ENCODE results near the gene HS3ST1. TPM values are rescaled to one million over a fixed set of nuclear protein-coding genes. Genes with fewer than 3 reads are reported as not detected.

The HS3ST1 gene
- total RNA-seq, 1 experiment from 2014 or later = 0.21 TPM

DNA sequence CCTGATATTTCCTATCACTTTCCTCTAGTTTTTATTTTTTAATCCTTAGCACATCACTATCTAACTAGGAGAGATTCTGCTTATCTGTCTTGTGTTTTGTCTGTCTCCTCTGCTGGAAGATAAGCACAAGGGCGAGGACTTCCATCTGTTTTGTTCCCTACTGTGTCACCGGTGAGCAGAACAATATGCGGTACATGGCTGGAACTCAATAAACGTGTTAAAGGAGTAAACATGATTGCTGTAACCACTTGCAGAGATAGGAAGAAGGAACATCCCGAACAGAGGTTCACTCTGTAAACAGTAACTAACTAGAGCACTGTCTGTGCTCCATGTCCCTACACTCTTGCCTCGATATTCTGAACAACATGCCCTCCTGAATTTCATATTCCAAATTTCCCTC lies 5.2 kb downstream of the HS3ST1 start:
- no peak for ATAC-seq
- POLR2A ChIA-PET = no interaction called here
- Histone ChIP-seq H3K27me3 (ENCODE audit: control insufficient read depth, insufficient read depth, low read length) (no peaks in the 10 kb centered on the region), H3K4me3 (ENCODE audit: low read depth in 2 of 2, low read length in 2 of 2) (no peak overlapping the region), H3K4me1 (ENCODE audit: control insufficient read depth, insufficient read depth, low read length) (no peaks in the 10 kb centered on the region), H3K27ac (ENCODE audit: low read length) (no peak overlapping the region), H3K9me3 (ENCODE audit: control insufficient read depth, insufficient read depth, low read depth, low read length) (no peaks in the 10 kb centered on the region), H3K36me3 (ENCODE audit: control insufficient read depth, insufficient read depth, low read length) (peaks cover 8% of the 10 kb centered on the region; the same call in 1 of the 2 replicates)
- no peak for DNase-seq (ENCODE audit: low read depth, low spot score)
- CTCF ChIA-PET = interaction anchor here (0.7 kb wide), 1 partner anchor 824 kb away, joined by 7 read pairs; no protein-coding TSS in a partner anchor
- no peak for TF ChIP-seq TCF7L2 (IDR thresholded peaks at IDR 0.05; ENCODE audit: low read depth, low read length)
- TF ChIP-seq, protein P1, sequence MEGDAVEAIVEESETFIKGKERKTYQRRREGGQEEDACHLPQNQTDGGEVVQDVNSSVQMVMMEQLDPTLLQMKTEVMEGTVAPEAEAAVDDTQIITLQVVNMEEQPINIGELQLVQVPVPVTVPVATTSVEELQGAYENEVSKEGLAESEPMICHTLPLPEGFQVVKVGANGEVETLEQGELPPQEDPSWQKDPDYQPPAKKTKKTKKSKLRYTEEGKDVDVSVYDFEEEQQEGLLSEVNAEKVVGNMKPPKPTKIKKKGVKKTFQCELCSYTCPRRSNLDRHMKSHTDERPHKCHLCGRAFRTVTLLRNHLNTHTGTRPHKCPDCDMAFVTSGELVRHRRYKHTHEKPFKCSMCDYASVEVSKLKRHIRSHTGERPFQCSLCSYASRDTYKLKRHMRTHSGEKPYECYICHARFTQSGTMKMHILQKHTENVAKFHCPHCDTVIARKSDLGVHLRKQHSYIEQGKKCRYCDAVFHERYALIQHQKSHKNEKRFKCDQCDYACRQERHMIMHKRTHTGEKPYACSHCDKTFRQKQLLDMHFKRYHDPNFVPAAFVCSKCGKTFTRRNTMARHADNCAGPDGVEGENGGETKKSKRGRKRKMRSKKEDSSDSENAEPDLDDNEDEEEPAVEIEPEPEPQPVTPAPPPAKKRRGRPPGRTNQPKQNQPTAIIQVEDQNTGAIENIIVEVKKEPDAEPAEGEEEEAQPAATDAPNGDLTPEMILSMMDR (IDR thresholded peaks at IDR 0.05) = no peak
- no peak for TF ChIP-seq POLR2AphosphoS5 (IDR thresholded peaks at IDR 0.05; ENCODE audit: low read depth, low read length)
- no peak for TF ChIP-seq SIN3A (IDR thresholded peaks at IDR 0.05; ENCODE audit: borderline replicate concordance, insufficient read depth, low read depth, low read length)
- TF ChIP-seq, protein P2, sequence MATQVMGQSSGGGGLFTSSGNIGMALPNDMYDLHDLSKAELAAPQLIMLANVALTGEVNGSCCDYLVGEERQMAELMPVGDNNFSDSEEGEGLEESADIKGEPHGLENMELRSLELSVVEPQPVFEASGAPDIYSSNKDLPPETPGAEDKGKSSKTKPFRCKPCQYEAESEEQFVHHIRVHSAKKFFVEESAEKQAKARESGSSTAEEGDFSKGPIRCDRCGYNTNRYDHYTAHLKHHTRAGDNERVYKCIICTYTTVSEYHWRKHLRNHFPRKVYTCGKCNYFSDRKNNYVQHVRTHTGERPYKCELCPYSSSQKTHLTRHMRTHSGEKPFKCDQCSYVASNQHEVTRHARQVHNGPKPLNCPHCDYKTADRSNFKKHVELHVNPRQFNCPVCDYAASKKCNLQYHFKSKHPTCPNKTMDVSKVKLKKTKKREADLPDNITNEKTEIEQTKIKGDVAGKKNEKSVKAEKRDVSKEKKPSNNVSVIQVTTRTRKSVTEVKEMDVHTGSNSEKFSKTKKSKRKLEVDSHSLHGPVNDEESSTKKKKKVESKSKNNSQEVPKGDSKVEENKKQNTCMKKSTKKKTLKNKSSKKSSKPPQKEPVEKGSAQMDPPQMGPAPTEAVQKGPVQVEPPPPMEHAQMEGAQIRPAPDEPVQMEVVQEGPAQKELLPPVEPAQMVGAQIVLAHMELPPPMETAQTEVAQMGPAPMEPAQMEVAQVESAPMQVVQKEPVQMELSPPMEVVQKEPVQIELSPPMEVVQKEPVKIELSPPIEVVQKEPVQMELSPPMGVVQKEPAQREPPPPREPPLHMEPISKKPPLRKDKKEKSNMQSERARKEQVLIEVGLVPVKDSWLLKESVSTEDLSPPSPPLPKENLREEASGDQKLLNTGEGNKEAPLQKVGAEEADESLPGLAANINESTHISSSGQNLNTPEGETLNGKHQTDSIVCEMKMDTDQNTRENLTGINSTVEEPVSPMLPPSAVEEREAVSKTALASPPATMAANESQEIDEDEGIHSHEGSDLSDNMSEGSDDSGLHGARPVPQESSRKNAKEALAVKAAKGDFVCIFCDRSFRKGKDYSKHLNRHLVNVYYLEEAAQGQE (IDR thresholded peaks at IDR 0.05; ENCODE audit: insufficient read depth in 1 of 2, low read depth in 2 of 2, low read length in 1 of 2) = no peak
- intact Hi-C loops (cut with micrococcal nuclease; ENCODE audit: unreplicated experiment) = no loop called here
- in situ Hi-C loops (cut with HindIII; ENCODE audit: low pct_unique_long_range_greater_than_20kb, low sequenced_read_pairs) = no loop called here
- no TSS peak for BruUV-seq (replicated peaks)

DNA sequence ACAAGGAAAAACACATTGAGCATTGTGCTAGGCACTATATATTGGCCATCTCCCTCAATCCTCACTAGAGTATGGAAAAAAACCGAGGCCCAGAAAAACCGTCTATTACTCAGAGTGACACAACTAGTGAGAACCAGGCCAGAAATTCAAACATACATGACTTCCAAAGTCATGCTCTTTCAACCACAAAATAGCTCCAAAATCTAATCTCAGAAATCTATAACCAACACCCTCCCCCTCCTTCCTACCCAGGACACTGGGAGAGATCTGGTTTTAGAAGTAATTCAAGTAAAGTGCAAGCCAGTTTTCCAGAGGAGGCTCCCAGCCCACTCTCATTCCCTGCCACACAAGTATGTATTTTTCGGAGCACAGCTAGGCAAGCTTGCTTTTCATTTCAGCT lies 7.6 kb downstream of the HS3ST1 start:
- Histone ChIP-seq H3K27me3 (ENCODE audit: control insufficient read depth, insufficient read depth, low read length) (no peaks in the 10 kb centered on the region), H3K27ac (ENCODE audit: low read length) (no peak overlapping the region), H3K36me3 (ENCODE audit: control insufficient read depth, insufficient read depth, low read length) (no peaks in the 10 kb centered on the region), H3K9me3 (ENCODE audit: control insufficient read depth, insufficient read depth, low read depth, low read length) (no peaks in the 10 kb centered on the region), H3K4me1 (ENCODE audit: control insufficient read depth, insufficient read depth, low read length) (no peaks in the 10 kb centered on the region), H3K4me3 (ENCODE audit: low read depth in 2 of 2, low read length in 2 of 2) (no peak overlapping the region)
- DNase-seq (ENCODE audit: low read depth, low spot score) = no peak
- CTCF ChIA-PET = no interaction called here
- no peak for ATAC-seq
- POLR2A ChIA-PET = no interaction called here
- intact Hi-C loops (cut with micrococcal nuclease; ENCODE audit: unreplicated experiment) (no loop called here), in situ Hi-C loops (cut with HindIII; ENCODE audit: low pct_unique_long_range_greater_than_20kb, low sequenced_read_pairs) (no loop called here)
- no TSS peak for BruUV-seq (replicated peaks)
- TF ChIP-seq, protein P2 (IDR thresholded peaks at IDR 0.05; ENCODE audit: insufficient read depth in 1 of 2, low read depth in 2 of 2, low read length in 1 of 2) = no peak
- TF ChIP-seq POLR2AphosphoS5 (IDR thresholded peaks at IDR 0.05; ENCODE audit: low read depth, low read length) = no peak
- TF ChIP-seq TCF7L2 (IDR thresholded peaks at IDR 0.05; ENCODE audit: low read depth, low read length) = no peak

Measured in Panc1 (cell line).